ENCODE measurements around the gene KLHL25. TPM values are rescaled to one million over a fixed set of nuclear protein-coding genes. Genes with fewer than 3 reads are reported as not detected.

Gene KLHL25
- total RNA-seq, 1 experiment from 2014 or later, result 7.0 TPM

DNA sequence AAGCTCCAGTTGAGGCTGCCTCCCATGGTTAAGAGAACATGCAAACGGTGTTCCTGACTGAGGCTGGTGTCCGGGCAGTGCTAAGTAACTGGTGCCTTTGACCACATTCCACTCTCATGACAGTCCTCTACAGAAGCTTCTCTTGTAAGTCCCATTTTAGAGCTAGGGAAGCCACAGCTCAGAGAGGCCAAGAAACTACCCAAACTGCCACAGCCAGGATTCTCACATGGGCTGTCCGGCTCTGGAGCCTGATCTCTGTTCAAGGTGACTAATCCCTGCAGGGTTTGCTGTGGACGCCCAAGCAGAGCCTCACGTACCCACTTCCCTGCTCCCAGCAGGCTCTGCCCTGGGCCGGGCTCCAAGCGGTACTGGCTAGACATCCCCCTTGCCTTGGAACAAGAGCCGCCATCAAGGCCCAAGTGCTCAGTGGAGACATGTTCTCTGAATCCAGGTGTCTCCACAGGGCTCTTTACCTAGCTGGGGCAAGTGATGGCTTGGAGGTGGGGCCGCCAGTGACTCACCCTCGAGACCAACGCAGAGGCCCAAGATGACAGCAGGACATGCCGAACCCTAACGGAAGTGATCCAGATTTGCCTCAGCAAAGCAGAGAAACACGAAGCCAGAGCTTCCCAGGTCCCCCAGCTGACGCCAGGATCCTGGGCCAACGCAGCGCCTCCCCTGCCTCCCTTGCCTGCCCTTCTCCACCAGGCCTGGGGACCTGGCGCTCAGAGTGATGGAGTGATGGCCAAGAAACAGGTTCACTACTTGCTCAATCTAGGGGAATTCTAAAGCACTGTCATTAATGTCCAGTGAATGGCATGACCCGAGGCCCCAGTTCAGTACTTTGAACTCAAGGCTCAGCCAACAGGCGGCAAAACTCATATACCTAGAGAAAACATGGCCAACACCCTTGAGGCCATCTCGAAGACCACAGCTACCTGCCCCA is 24.4 kb downstream of the KLHL25 start:
- Histone ChIP-seq H3K4me1 (ENCODE audit: control insufficient read depth, insufficient read depth, low read length) (no peaks in the 10 kb centered on the region), H3K9me3 (ENCODE audit: control insufficient read depth, insufficient read depth, low read depth, low read length) (no peaks in the 10 kb centered on the region), H3K27ac (ENCODE audit: low read length) (no peak overlapping the region), H3K4me3 (ENCODE audit: low read depth in 2 of 2, low read length in 2 of 2) (no peak overlapping the region), H3K27me3 (ENCODE audit: control insufficient read depth, insufficient read depth, low read length) (no peaks in the 10 kb centered on the region), H3K36me3 (ENCODE audit: control insufficient read depth, insufficient read depth, low read length) (no peaks in the 10 kb centered on the region)
- BruUV-seq (replicated peaks), result no TSS peak
- CTCF ChIA-PET, result interaction anchor here (0.8 kb wide), 1 partner anchor 10 kb away, joined by 3 read pairs; no protein-coding TSS in a partner anchor
- intact Hi-C loops (cut with micrococcal nuclease; ENCODE audit: unreplicated experiment) (no loop called here), in situ Hi-C loops (cut with HindIII; ENCODE audit: low pct_unique_long_range_greater_than_20kb, low sequenced_read_pairs) (no loop called here)
- TF ChIP-seq POLR2AphosphoS5 (IDR thresholded peaks at IDR 0.05; ENCODE audit: low read depth, low read length) (no peak), CTCF (IDR thresholded peaks at IDR 0.05) (no peak), SIN3A (IDR thresholded peaks at IDR 0.05; ENCODE audit: borderline replicate concordance, insufficient read depth, low read depth, low read length) (no peak), TCF7L2 (IDR thresholded peaks at IDR 0.05; ENCODE audit: low read depth, low read length) (no peak), REST (IDR thresholded peaks at IDR 0.05; ENCODE audit: insufficient read depth in 1 of 2, low read depth in 2 of 2, low read length in 1 of 2) (no peak)
- no peak for DNase-seq (ENCODE audit: low read depth, low spot score)
- ATAC-seq, result 0 out of 2 replicates have a peak, but pooled peaks have one; percentile 15
- POLR2A ChIA-PET, result no interaction called here

DNA sequence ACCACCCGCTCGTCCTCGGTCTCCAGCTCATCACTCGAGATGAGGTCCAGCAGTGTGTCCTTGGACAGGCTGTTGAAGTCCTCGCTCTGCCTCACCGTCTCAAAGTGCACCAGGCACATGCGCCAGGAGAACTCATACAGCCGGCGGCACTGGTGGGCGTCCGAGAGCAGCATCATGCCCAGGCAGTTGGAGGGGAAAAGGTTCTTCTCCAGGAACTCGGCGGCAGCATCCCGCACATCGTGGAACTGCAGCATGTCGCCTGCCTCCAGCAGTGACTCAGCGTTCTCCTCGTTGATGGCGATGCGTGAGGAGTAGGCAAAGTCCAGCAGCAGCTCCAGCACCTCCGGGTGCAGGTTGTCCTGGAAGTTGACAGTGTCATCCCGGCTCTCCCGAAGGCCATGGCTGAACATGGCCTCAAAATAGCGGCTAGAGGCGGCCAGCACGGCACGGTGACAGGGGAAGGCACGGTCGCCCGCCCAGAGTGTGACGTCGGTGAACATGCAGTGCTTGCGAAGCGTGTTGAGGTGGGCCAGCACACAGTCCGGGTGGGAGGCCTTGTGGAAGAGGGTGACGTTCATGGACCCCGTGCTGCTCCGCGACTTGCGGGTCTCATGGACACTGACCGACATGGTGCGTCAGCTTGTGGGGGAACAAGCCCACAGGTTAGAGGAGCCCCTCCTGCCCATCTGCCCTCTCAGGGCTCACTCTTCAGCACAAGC is 25.4 kb downstream of the KLHL25 start:
- DNase-seq (ENCODE audit: low read depth, low spot score), result no peak
- no peaks in the 10 kb centered on the region for H3K36me3 ChIP-seq (ENCODE audit: control insufficient read depth, insufficient read depth, low read length)
- intact Hi-C loops (cut with micrococcal nuclease; ENCODE audit: unreplicated experiment) (no loop called here), in situ Hi-C loops (cut with HindIII; ENCODE audit: low pct_unique_long_range_greater_than_20kb, low sequenced_read_pairs) (no loop called here)
- TF ChIP-seq TCF7L2 (IDR thresholded peaks at IDR 0.05; ENCODE audit: low read depth, low read length) (no peak), POLR2AphosphoS5 (IDR thresholded peaks at IDR 0.05; ENCODE audit: low read depth, low read length) (no peak), CTCF (IDR thresholded peaks at IDR 0.05) (no peak), SIN3A (IDR thresholded peaks at IDR 0.05; ENCODE audit: borderline replicate concordance, insufficient read depth, low read depth, low read length) (no peak), REST (IDR thresholded peaks at IDR 0.05; ENCODE audit: insufficient read depth in 1 of 2, low read depth in 2 of 2, low read length in 1 of 2) (no peak)
- no TSS peak for BruUV-seq (replicated peaks)
- ChIA-PET CTCF (interaction anchor here (0.8 kb wide), 1 partner anchor 9 kb away, joined by 3 read pairs; no protein-coding TSS in a partner anchor), POLR2A (no interaction called here)
- no peak overlapping the region for H3K4me3 ChIP-seq (ENCODE audit: low read depth in 2 of 2, low read length in 2 of 2)
- H3K27me3 ChIP-seq (ENCODE audit: control insufficient read depth, insufficient read depth, low read length), result no peaks in the 10 kb centered on the region
- H3K9me3 ChIP-seq (ENCODE audit: control insufficient read depth, insufficient read depth, low read depth, low read length), result no peaks in the 10 kb centered on the region
- ATAC-seq, result no peak
- H3K27ac ChIP-seq (ENCODE audit: low read length), result no peak overlapping the region
- no peaks in the 10 kb centered on the region for H3K4me1 ChIP-seq (ENCODE audit: control insufficient read depth, insufficient read depth, low read length)
